GM12878 (cell line): ENCODE results near the gene C6orf52.

Experiments used
- ATF3 ChIP-seq: IDR thresholded peaks from 2 replicates; pipeline ENCODE4 v1.6.1; 2011; ENCODE audit warnings: low read depth, mild to moderate bottlenecking, low read length, moderate library complexity, borderline replicate concordance; ENCODE audit errors: extremely low read depth
- CEBPB ChIP-seq, 2 experiments: fragments of 150-350 bp in 1 of 2; IDR thresholded peaks; 2 replicates each; pipeline ENCODE4 v1.6.1; 2012 to 2014; ENCODE audit warnings: low read depth in 2 of 2, low read length in 2 of 2, borderline replicate concordance in 1 of 2, inconsistent platforms in 1 of 2
- CTCF ChIP-seq, 3 experiments: IDR thresholded peaks in 2 of 3; conservative IDR thresholded peaks in 1 of 3; 2 replicates each; pipeline ENCODE4 v1.5.1; 2011; ENCODE audit warnings: low read depth in 3 of 3, low read length in 3 of 3, mild to moderate bottlenecking in 3 of 3, control low read depth in 2 of 3, moderate library complexity in 2 of 3, inconsistent platforms in 1 of 3, mixed read lengths in 1 of 3; ENCODE audit not compliant: control insufficient read depth in 2 of 3, insufficient read depth in 1 of 3; ENCODE audit errors: extremely low read depth in 1 of 3
- JUNB ChIP-seq: IDR thresholded peaks from 2 replicates; pipeline ENCODE4 v1.6.1; 2016; ENCODE audit warnings: antibody characterized with exemption, mild to moderate bottlenecking
- MEF2B ChIP-seq: fragments of 450-650 bp; IDR thresholded peaks from 2 replicates; pipeline ENCODE4 v1.6.1; 2018; ENCODE audit warnings: mild to moderate bottlenecking, moderate library complexity; ENCODE audit not compliant: partially characterized antibody, poor library complexity, severe bottlenecking
- NR2C2 ChIP-seq: IDR thresholded peaks from 2 replicates; pipeline ENCODE4 v1.6.1; 2011; ENCODE audit warnings: borderline replicate concordance, low read depth; ENCODE audit not compliant: control insufficient read depth, insufficient read length
- POLR2AphosphoS5 ChIP-seq: IDR thresholded peaks from 2 replicates; pipeline ENCODE4 v1.6.1; 2011; ENCODE audit warnings: mild to moderate bottlenecking, low read length, inconsistent platforms
- REST ChIP-seq: IDR thresholded peaks from 2 replicates; pipeline ENCODE4 v1.6.1; 2012; ENCODE audit warnings: mild to moderate bottlenecking, low read depth, low read length
- USF1 ChIP-seq: IDR thresholded peaks from 2 replicates; pipeline ENCODE4 v1.6.1; 2011; ENCODE audit warnings: borderline replicate concordance, low read depth, mild to moderate bottlenecking, moderate library complexity, mixed read lengths, low read length; ENCODE audit not compliant: insufficient read depth; ENCODE audit errors: extremely low read length
- ZBTB11 ChIP-seq: fragments of 450-650 bp; formaldehyde crosslinking; IDR thresholded peaks from 2 replicates; pipeline ENCODE4 v1.5.0; 2022; ENCODE audit warnings: mild to moderate bottlenecking, missing genetic modification characterization
- ZNF687 ChIP-seq: fragments of 450-650 bp; IDR thresholded peaks from 2 replicates; pipeline ENCODE4 v1.6.1; 2017; ENCODE audit warnings: mild to moderate bottlenecking, moderate library complexity

GRCh38 chr6:10643201-10643651, 51.2 kb downstream of the C6orf52 start:
- no peak for TF ChIP-seq POLR2AphosphoS5
- TF ChIP-seq CTCF (IDR thresholded peaks at IDR 0.05 in 2 of 3, conservative IDR thresholded peaks at IDR 0.05 in 1 of 3; ENCODE audit: control insufficient read depth in 2 of 3, extremely low read depth in 1 of 3, insufficient read depth in 1 of 3, low read depth in 3 of 3, low read length in 3 of 3) = no peak
- TF ChIP-seq ATF3 = no peak
- TF ChIP-seq CEBPB (IDR thresholded peaks at IDR 0.05; ENCODE audit: borderline replicate concordance in 1 of 2, low read depth in 2 of 2, low read length in 2 of 2) = no peak
- TF ChIP-seq USF1 = no peak
- TF ChIP-seq JUNB = no peak
- no peak for TF ChIP-seq NR2C2
- no peak for TF ChIP-seq MEF2B
- no peak for TF ChIP-seq ZBTB11 (CRISPR knock-in tag)
- no peak for TF ChIP-seq REST
- TF ChIP-seq ZNF687 = no peak
